GM12801 (cell line): ENCODE data around the gene UTS2R.

Experiments
- TF ChIP-seq, protein P1 (sequence below): IDR thresholded peaks from one replicate; pipeline ENCODE4 v1.5.1; 2011; ENCODE audit warnings: control low read depth; ENCODE audit not compliant: insufficient read length; ENCODE audit errors: extremely low read depth

UTS2R gene

DNA sequence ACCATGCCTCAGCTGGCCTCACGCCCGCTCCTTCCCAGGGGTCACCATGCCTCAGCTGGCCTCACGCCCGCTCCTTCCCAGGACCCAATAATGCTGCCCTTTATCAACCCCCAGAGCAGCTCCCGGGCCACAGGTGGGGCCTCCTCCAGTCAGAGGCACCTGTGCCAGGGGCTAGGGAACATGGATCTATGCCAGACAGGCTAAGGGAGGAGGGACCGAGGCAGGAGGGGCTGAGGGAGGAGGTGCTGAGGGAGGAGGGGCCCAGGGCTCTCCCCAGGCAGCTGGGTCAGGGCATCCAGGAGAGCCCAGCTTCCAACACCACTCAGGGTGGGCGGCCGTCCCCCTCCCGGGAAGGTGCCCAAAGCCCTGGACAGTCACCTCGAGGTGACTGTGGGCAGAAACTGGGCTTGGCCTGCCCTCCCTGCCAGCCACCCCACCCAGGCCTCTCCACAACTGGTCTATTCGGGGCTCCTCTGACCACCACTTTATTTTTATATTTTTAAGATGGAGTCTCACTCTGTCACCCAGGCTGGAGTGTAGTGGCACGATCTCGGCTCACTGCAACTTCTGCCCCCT, 19.4 kb downstream of the UTS2R start:
- TF ChIP-seq, protein P1, sequence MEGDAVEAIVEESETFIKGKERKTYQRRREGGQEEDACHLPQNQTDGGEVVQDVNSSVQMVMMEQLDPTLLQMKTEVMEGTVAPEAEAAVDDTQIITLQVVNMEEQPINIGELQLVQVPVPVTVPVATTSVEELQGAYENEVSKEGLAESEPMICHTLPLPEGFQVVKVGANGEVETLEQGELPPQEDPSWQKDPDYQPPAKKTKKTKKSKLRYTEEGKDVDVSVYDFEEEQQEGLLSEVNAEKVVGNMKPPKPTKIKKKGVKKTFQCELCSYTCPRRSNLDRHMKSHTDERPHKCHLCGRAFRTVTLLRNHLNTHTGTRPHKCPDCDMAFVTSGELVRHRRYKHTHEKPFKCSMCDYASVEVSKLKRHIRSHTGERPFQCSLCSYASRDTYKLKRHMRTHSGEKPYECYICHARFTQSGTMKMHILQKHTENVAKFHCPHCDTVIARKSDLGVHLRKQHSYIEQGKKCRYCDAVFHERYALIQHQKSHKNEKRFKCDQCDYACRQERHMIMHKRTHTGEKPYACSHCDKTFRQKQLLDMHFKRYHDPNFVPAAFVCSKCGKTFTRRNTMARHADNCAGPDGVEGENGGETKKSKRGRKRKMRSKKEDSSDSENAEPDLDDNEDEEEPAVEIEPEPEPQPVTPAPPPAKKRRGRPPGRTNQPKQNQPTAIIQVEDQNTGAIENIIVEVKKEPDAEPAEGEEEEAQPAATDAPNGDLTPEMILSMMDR: no peak

GRCh38 chr17:82391496-82392066, 20.0 kb downstream of the UTS2R start:
- TF ChIP-seq, protein P1: no peak

DNA sequence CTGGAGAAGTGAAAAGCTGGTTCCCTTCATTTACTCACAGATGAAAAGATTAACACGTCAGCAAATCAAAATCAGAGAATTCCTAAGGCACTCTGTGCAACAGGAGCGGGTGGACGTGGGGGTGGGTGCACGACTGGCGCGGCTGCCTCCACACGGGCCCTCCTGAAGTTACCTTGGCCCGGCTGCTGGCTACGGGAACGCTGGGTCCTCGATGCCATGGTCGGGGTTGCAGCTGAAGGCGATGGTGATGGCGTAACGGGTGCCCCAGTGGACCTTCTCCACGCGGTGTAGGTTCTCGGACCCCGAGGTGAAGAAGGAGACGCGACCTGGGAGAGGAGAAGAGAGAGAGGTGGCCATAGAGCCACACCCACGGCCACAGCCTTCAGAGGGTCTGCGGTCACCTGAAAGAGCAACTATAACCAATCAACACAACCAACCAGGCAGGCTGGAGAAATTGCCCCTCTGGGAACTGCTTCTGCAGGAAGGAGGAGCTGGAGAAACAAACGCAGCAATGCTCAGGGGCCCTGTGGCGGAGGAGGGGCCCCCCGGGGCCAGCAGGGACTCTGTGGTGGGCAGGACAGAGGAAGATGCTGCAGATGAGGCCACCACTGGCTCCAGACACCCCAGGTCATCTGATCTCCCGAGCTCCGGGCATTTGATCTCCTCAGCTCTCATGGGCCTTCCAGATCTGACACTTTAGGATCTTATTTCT, 20.8 kb downstream of the UTS2R start:
- TF ChIP-seq, protein P1: no peak

DNA sequence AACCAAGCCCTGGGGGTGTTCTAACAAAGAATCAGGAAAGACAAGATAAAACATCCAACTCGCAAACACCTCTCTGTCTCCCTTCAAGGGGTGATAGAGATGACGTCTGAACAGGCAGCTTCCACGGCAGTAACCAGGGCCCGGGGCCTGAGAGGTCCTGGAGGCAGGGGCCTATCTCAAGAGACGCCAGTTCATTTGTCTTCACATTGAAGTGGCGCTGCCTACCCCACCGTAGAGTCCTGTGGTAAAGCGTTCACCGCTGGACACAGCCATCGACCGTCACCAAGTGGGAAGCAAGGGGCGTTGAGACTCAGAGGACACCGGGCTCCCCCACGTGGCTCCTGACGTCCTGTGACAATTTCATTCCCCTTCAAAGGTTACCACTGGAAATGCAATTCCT, 21.4 kb downstream of the UTS2R start:
- TF ChIP-seq, protein P1: no peak

GRCh38 chr17:82394278-82394677, 22.7 kb downstream of the UTS2R start:
- TF ChIP-seq, protein P1: no peak

DNA sequence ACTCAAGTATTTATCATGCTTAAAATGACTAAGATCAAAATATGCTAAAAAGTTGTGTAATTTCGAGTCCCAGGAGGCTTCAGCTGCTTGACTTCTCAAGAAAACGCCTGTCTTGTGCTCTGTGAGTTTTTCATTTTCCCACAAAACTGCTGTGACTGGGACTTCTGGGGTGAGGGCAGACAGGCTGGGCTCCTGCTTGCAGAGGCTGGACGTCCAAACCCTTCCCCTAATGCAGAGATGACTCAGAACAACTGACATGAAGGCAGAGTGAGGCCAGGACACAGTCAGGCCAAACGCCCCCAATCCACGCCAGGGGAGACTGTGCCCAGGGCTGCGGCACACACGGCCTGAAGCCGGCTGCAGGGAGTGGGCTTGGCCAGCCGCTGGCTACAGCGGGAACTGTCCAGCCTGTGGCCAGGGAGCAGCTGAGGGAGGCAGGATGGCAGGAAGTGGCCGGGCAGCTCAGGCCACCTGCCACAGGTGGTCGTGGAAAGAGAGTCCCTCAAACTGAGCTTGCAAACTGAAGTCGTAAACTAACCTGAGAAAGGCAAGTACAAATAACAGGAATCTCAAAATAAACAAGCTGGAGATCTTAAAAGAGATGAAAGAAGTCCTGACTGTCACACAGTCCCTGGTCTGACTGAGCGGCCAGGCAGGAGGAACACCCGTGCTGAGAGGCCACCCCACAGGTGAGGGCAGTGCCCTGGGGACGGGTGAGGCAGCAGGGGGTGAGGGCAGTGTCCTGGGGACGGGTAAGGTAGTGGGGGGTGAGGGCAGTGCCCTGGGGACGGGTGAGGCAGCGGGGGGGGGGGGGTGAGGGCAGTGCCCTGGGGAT, 25.3 kb downstream of the UTS2R start:
- TF ChIP-seq, protein P1: no peak

DNA sequence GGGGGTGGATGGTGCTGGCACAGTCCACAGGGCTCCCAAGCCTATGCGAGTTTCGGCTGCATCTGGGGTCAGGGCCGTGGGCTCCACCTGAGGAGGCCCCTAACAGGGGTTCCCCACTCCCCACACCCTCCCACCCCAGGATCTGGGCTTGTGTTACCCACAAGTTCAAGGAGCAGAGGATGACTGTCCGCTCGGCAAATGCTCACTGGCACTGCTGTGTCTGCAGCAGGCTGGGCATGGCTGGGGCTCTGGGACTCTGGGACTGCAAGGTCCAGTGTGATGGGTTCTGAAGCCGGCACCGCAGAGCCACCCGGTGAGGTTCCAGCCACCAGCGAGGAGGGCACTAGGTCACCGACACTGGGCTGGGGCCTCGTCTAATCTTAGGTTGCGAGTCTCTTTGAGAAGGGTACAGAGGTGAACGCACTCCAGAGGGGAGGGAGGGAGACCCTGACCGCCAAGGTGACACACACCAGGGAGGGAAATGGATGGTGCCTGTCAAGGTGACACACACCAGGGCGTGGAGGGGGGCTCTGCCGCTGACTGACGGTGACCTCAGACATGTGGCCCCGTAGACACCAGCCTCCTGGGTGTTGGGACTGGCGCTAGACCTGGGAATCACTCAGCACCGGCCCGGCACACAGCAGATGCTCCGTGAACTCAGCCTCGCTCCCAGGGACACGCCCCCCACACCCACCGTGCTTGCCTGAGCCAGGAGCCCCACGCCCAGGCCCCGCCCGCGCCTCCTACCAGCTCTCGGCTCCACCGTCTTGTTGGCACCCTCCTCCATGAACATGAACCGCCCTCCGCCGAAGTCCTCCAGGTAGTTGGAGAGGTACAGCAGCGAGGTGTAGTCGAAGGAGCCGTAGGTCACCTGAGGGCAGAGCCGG, 26.1 kb downstream of the UTS2R start:
- TF ChIP-seq, protein P1: no peak
